ENCODE measurements around the gene CENPH.
"Not testable (repeated sequence)": the region's sequence is repeated elsewhere in the genome, so short reads cannot be mapped to it uniquely, and the experiment has no call there.

- TF ChIP-seq EZH2 (IDR thresholded peaks at IDR 0.05; ENCODE audit: insufficient read depth, poor library complexity, severe bottlenecking); EZH2phosphoT487 (IDR thresholded peaks at IDR 0.05; ENCODE audit: insufficient read depth, low read depth): not testable (repeated sequence)
These were observed 31.0 kb downstream of the CENPH start for GRCh38 chr5:69220371-69220770.
